Gastrocnemius medialis (tissue), 4 donors: ENCODE data around the gene PIRT. TPM values are rescaled to one million over a fixed set of nuclear protein-coding genes. Genes with fewer than 3 reads are reported as not detected.

Experiments
- ATAC-seq, 2 donors: fragments of 150-250 bp; one replicate each; pipeline ENCODE4 v1.9.1; 2016
- DNase-seq, 2 donors: peaks; one replicate each; pipeline ENCODE4 v3.0.0-alpha.2; 2019
- H3K27ac ChIP-seq, 4 donors: fragments of 200-600 bp; sonication (generic); 1 replicate in 1 of 4; 2 replicates in 3 of 4; pipeline ENCODE4 v1.5.1; 2016 to 2018; ENCODE audit warnings: mild to moderate bottlenecking in 2 of 4, moderate library complexity in 1 of 4
- H3K27me3 ChIP-seq, 3 donors: fragments of 200-600 bp; sonication (generic) in 2 of 3; 1 replicate in 1 of 3; 2 replicates in 2 of 3; pipeline versions ENCODE4 v1.5.1 to v1.6.0; 2016 to 2019; ENCODE audit warnings: mild to moderate bottlenecking in 1 of 3, moderate library complexity in 1 of 3
- H3K36me3 ChIP-seq, 2 donors: fragments of 200-600 bp; sonication (generic) in 1 of 2; one replicate each; pipeline ENCODE4 v1.5.1; 2017 to 2018
- H3K4me1 ChIP-seq, 2 donors: fragments of 200-600 bp; sonication (generic) in 1 of 2; one replicate each; pipeline ENCODE4 v1.5.1; 2016 to 2017; ENCODE audit warnings: mild to moderate bottlenecking in 2 of 2
- H3K4me3 ChIP-seq, 4 donors: fragments of 200-600 bp; sonication (generic) in 3 of 4; 1 replicate in 1 of 4; 2 replicates in 3 of 4; pipeline ENCODE4 v1.5.1; 2016 to 2019; ENCODE audit warnings: mild to moderate bottlenecking in 2 of 4
- H3K9me3 ChIP-seq, 3 donors: fragments of 200-600 bp; sonication (generic) in 2 of 3; 1 replicate in 1 of 3; 2 replicates in 2 of 3; pipeline ENCODE4 v1.5.1; 2016 to 2019
- CTCF ChIP-seq, 5 experiments: fragments of 450-650 bp in 3 of 5; fragments of 200-600 bp in 2 of 5; sonication (generic) in 2 of 5; IDR thresholded peaks in 4 of 5; conservative IDR thresholded peaks in 1 of 5; 1 replicate in 4 of 5; 2 replicates in 1 of 5; pipeline ENCODE4 v1.5.1; 2016 to 2019; ENCODE audit warnings: antibody characterized with exemption in 5 of 5, mild to moderate bottlenecking in 3 of 5, moderate library complexity in 3 of 5
- POLR2A ChIP-seq, 2 donors: fragments of 450-650 bp; IDR thresholded peaks; one replicate each; pipeline ENCODE4 v1.6.1; 2017; ENCODE audit warnings: antibody characterized with exemption in 2 of 2, mild to moderate bottlenecking in 2 of 2, moderate library complexity in 2 of 2
- in situ Hi-C, 4 donors: fragments of 200-750 bp; cut with MboI; loops; one replicate each; pipeline versions ENCODE4 v1.15.0 to v1.8.0; 2017; ENCODE audit warnings: low sequenced_read_pairs in 4 of 4
- intact Hi-C: fragments of 100-400 bp; cut with DNase I; formaldehyde crosslinking; loops from one replicate; pipeline ENCODE4 v1.15.1; 2023; ENCODE audit warnings: low total_unique reads
- total RNA-seq, 4 donors: library from RNA; depleted of rRNA; stranded (reverse); fragments of >200 nt; gene quantifications; one replicate each; pipeline versions ENCODE4 v1.1.0 to v1.2.3, GENCODE V29; 2016

PIRT gene
- total RNA-seq, 4 donors from 2014 or later = not detected

GRCh38 chr17:10842658-10843057, 4.8 kb upstream of the PIRT start:
- in situ Hi-C loops = loop anchor here (5.0 to 25.0 kb wide), 4 partner anchors 105 to 205 kb away; partner anchors contain the start of gene TMEM220 (in 2 of the 4)
- TF ChIP-seq POLR2A (IDR thresholded peaks at IDR 0.05) = no peak
- TF ChIP-seq CTCF (IDR thresholded peaks at IDR 0.05 in 4 of 5, conservative IDR thresholded peaks at IDR 0.05 in 1 of 5) = no peak
- no peak overlapping the region for H3K27ac ChIP-seq
- peaks cover 0 to 5% (median 5%) of the 10 kb centered on the region in 3 donors for H3K27me3 ChIP-seq
- H3K36me3 ChIP-seq = no peaks in the 10 kb centered on the region
- H3K4me1 ChIP-seq = peaks cover 0 to 3% of the 10 kb centered on the region in 2 donors
- no peaks in the 10 kb centered on the region for H3K9me3 ChIP-seq
- DNase-seq (no peak), ATAC-seq (no peak)
- intact Hi-C loops = no loop called here
- no peak overlapping the region for H3K4me3 ChIP-seq

DNA sequence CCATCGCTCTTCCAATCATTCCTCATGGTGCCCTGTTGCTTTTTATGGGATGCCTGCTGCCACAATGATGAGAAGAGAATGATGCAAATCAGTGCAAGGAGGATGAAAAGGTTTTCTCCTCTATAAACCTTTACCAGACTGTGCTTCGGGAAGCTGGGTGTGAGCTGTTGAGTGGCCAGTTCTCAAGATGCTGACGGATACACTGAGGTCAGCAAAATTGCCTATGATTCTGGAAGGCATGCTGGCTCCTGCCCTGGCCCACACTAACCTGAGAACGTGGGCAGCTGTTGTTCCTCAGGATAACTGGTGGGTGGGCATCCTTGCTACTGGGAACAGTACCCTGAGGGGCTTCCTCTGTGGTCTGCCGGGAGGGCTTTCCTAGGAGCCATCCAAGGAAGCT, 795 bp upstream of the PIRT start:
- Histone ChIP-seq H3K9me3 (no peaks in the 10 kb centered on the region), H3K4me3 (no peak overlapping the region), H3K27me3 (peaks cover 0 to 8% (median 0%) of the 10 kb centered on the region in 3 donors), H3K27ac (no peak overlapping the region), H3K4me1 (no peaks in the 10 kb centered on the region), H3K36me3 (no peaks in the 10 kb centered on the region)
- DNase-seq (no peak), ATAC-seq (no peak)
- TF ChIP-seq CTCF (IDR thresholded peaks at IDR 0.05 in 4 of 5, conservative IDR thresholded peaks at IDR 0.05 in 1 of 5) = no peak
- no peak for TF ChIP-seq POLR2A (IDR thresholded peaks at IDR 0.05)
- in situ Hi-C loops = loop anchor here in 1 of 4 donors (25.0 kb wide), 1 partner anchor 201 kb away; no protein-coding TSS in a partner anchor
- intact Hi-C loops = no loop called here

DNA sequence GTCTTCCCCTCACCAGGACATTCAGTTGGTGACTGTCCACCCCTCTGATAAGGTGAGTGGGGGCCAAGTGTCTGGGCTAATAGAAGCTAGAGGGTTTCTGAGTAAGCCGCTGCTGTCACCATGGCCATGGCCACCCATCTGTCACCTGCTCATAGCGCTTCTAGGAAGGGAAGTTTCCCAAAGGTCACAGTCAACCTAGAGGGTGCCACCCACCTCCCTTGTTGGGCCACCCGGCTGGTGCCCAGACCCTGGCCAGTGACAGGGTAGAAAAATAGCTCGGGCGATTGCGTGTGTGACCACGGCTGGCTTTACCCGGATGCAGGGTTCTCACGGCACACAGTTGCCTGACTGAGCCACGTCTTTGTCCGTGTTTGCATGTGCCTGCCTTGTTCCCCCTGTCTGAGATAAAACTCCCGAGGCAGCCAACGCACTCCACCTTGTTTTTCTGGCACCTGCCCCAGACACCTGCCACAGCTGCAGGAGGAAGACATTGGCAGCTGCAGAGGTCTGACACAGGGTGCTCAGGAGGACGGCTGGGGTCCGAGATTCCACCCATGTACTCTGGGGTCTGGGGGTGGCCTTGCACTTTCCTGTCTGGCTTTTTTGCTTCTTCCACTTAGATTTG, 809 bp downstream of the PIRT start:
- H3K4me1 ChIP-seq = no peaks in the 10 kb centered on the region
- DNase-seq (no peak), ATAC-seq (no peak)
- H3K27ac ChIP-seq = no peak overlapping the region
- peaks cover 0 to 8% (median 0%) of the 10 kb centered on the region in 3 donors for H3K27me3 ChIP-seq
- H3K9me3 ChIP-seq = no peaks in the 10 kb centered on the region
- intact Hi-C loops (no loop called here), in situ Hi-C loops (loop anchor here in 1 of 4 donors (25.0 kb wide), 1 partner anchor 200 kb away; no protein-coding TSS in a partner anchor)
- H3K4me3 ChIP-seq = no peak overlapping the region
- H3K36me3 ChIP-seq = no peaks in the 10 kb centered on the region
- TF ChIP-seq CTCF (IDR thresholded peaks at IDR 0.05 in 4 of 5, conservative IDR thresholded peaks at IDR 0.05 in 1 of 5) (no peak), POLR2A (IDR thresholded peaks at IDR 0.05) (no peak)

DNA sequence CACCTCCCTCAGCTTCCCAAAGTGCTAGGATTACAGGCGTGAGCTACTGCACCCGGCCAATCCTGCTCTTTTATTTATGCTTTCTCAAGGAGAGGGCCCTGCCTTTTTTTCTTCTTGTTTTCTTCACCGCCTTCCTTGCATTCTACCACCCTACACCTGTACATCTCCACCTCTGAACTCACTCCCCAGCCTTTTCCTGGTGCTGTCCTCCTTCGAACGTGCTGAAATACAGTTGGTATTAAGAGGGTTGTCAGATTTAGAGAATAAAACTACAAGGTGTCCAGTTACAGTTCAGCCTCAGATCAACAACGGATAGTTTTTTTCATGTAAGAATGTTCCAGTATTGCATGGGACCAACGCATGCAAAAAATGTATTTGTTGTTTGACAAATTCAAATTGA, 1.7 kb downstream of the PIRT start:
- H3K4me3 ChIP-seq = no peak overlapping the region
- H3K9me3 ChIP-seq = no peaks in the 10 kb centered on the region
- H3K27ac ChIP-seq = no peak overlapping the region
- H3K4me1 ChIP-seq = no peaks in the 10 kb centered on the region
- H3K36me3 ChIP-seq = no peaks in the 10 kb centered on the region
- TF ChIP-seq CTCF (IDR thresholded peaks at IDR 0.05 in 4 of 5, conservative IDR thresholded peaks at IDR 0.05 in 1 of 5) (no peak), POLR2A (IDR thresholded peaks at IDR 0.05) (no peak)
- in situ Hi-C loops (loop anchor here in 1 of 4 donors (25.0 kb wide), 1 partner anchor 199 kb away; no protein-coding TSS in a partner anchor), intact Hi-C loops (no loop called here)
- peaks cover 0 to 8% (median 0%) of the 10 kb centered on the region in 3 donors for H3K27me3 ChIP-seq
- no peak for ATAC-seq
- no peak for DNase-seq
